ENCODE results near the gene CD247. TPM values are rescaled to one million over a fixed set of nuclear protein-coding genes. Genes with fewer than 3 reads are reported as not detected.

Gene CD247
- total and polyA plus RNA-seq, 9 of the 15 experiments (the other 6 are each of a cell fraction or from before 2014, with no cell fraction given), result 0.08 to 0.42 (median 0.28) TPM; not detected in 5

GRCh38 chr1:167524651-167525050 is 6.3 kb upstream of the CD247 start (continued):
- TF ChIP-seq E4F1 (CRISPR knock-in tag; IDR thresholded peaks at IDR 0.05; ENCODE audit: borderline replicate concordance) (no peak), REST (IDR thresholded peaks at IDR 0.05; ENCODE audit: borderline replicate concordance) (peak; percentile 96), REST (CRISPR knock-in tag; IDR thresholded peaks at IDR 0.05; ENCODE audit: low read depth) (no peak), NR1H2 (CRISPR knock-in tag; IDR thresholded peaks at IDR 0.05) (no peak), NELFE (IDR thresholded peaks at IDR 0.05; ENCODE audit: insufficient read depth, insufficient read length) (no peak), ZNF253 (CRISPR knock-in tag; conservative IDR thresholded peaks at IDR 0.05) (no peak), ZFX (CRISPR knock-in tag; IDR thresholded peaks at IDR 0.05) (no peak), GTF3C2 (IDR thresholded peaks at IDR 0.05; ENCODE audit: borderline replicate concordance, extremely low read depth, insufficient read length) (no peak), ZNF239 (CRISPR knock-in tag; IDR thresholded peaks at IDR 0.05) (no peak), ZNF449 (CRISPR knock-in tag; IDR thresholded peaks at IDR 0.05) (no peak), ZKSCAN1 (IDR thresholded peaks at IDR 0.05; ENCODE audit: low read depth, low read length) (no peak), ZC3H4 (CRISPR knock-in tag; IDR thresholded peaks at IDR 0.05; ENCODE audit: borderline replicate concordance) (no peak), ZNF77 (CRISPR knock-in tag; IDR thresholded peaks at IDR 0.05) (no peak), ELF2 (CRISPR knock-in tag; IDR thresholded peaks at IDR 0.05) (no peak)
